ENCODE measurements around the gene CEP19.
"Not testable (repeated sequence)": the region's sequence is repeated elsewhere in the genome, so short reads cannot be mapped to it uniquely, and the experiment has no call there.

CEP19 gene

DNA sequence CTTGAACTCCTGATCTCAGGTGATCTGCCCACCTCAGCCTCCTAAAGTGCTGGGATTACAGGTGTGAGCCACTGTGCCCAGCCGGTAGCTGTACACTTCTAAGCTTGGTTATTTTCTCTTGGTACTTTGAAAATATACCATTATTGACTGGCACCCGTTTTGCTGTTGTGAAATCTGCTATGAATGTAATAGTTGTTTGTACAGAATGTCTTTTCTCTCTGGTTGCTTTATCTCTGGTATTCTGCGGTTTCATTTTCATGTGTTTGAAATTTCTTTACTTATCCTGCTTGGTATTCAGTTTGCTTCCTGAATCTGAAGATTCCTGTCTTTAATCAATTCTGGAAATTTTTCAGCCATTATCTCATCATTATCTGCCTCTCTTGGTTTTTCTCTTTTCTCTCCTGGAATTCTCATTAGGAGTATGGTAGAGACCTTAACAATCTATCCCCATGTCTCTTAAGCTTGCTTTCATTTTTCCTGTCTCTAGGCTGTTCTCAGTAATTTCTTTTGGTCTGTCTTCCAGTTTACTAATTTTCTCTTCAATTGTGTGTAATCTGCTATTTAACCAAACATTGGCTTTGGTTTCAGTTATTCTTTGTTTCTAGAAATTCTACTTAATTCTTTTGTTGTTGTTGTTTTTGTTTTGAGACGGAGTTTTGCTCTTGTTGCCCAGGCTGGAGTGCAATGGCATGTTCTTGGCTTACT lies 24.8 kb upstream of the CEP19 start:
- H3K4me3 ChIP-seq (ENCODE audit: low read depth, low read length): no peak overlapping the region
- TF ChIP-seq, protein P1, sequence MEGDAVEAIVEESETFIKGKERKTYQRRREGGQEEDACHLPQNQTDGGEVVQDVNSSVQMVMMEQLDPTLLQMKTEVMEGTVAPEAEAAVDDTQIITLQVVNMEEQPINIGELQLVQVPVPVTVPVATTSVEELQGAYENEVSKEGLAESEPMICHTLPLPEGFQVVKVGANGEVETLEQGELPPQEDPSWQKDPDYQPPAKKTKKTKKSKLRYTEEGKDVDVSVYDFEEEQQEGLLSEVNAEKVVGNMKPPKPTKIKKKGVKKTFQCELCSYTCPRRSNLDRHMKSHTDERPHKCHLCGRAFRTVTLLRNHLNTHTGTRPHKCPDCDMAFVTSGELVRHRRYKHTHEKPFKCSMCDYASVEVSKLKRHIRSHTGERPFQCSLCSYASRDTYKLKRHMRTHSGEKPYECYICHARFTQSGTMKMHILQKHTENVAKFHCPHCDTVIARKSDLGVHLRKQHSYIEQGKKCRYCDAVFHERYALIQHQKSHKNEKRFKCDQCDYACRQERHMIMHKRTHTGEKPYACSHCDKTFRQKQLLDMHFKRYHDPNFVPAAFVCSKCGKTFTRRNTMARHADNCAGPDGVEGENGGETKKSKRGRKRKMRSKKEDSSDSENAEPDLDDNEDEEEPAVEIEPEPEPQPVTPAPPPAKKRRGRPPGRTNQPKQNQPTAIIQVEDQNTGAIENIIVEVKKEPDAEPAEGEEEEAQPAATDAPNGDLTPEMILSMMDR (IDR thresholded peaks at IDR 0.05; ENCODE audit: insufficient read depth, low read length, missing control alignments): no peak
- DNase-seq (ENCODE audit: low read depth, low spot score): no peak
- POLR2A ChIA-PET: no interaction called here
- CTCF ChIA-PET: no interaction called here

DNA sequence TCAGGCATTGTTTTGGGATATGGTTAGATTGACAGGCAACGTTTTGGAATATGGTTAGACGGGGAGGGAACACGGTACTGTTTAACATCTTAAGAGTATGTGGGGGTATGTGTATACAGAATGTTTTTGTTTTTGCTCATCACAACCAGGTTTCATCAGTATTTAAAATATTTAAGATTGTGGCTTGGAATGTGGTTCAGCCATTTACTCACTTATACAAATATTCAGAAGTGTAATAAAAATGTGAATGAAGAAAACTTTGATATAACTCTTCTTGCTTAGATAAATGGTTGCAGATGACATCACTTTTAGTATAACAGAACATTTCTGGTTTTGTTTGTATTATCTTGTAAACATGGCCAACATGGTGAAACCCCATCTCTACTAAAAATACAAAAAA lies 23.7 kb upstream of the CEP19 start:
- TF ChIP-seq, protein P1 (IDR thresholded peaks at IDR 0.05; ENCODE audit: insufficient read depth, low read length, missing control alignments): no peak
- POLR2A ChIA-PET: no interaction called here
- CTCF ChIA-PET: no interaction called here
- H3K4me3 ChIP-seq (ENCODE audit: low read depth, low read length): no peak overlapping the region
- DNase-seq (ENCODE audit: low read depth, low spot score): no peak

DNA sequence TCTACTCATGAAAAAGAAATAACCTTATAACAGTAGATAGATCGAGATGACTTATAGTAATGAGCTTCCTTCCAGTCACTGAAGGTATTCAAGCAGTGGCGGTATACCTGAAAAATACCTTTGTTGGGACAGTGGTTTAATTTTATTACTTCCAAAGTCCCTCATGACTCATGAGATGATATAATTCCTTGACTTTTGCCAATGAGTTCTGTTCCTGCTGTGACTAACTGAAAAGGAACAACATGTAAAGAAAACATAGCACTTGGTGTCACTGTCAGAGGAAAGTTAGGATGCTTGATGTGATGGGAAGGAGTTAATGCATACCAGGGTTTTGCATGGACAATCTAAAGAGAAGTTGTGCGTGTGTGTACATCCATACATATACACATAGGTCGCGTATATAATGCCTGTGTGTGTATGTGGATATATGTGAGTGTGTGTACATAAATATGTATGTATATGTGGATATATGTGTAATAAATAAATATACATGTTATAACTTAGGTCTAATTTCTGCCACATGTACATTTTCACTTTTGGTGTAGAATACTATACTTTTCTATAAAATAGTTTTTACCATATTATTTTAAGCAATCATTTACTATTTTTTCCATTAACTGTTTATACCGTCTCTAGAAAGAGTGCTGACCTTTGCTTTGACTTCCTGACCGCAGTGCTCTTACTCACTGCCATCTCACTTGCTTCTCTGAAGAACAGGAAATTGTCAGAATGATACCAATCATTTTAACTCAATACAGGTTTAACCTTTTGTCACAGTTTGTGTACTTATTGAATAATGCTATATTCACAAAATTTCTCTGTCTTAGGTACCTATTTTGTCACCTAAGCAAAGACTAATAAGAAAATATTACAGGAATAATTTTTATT lies 15.0 kb upstream of the CEP19 start:
- TF ChIP-seq, protein P1 (IDR thresholded peaks at IDR 0.05; ENCODE audit: insufficient read depth, low read length, missing control alignments): no peak
- H3K4me3 ChIP-seq (ENCODE audit: low read depth, low read length): no peak overlapping the region
- no peak for DNase-seq (ENCODE audit: low read depth, low spot score)
- ChIA-PET POLR2A (no interaction called here), CTCF (interaction anchor here (1.4 kb wide), 1 partner anchor 42 kb away, joined by 3 read pairs; no protein-coding TSS in a partner anchor)

DNA sequence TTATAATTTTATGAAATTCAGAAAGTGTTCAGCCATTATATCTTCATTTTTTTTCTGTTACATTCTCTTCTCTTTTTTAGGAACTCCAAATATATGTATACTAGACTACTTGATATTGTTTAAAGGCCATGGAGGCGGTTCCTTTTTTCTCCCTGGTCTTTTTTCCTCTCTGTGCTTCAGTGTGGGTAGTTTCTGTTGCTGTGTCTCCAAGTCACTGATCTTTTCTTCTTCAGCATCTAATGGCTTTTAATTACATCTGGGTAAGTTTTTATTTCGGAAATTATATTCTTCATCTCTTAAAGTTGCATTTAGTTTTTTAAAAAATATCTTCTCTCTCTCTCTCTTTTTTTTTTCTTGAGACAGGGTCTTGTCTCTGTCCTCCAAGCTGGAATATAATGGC lies 9.0 kb upstream of the CEP19 start:
- no peak overlapping the region for H3K4me3 ChIP-seq (ENCODE audit: low read depth, low read length)
- TF ChIP-seq, protein P1 (IDR thresholded peaks at IDR 0.05; ENCODE audit: insufficient read depth, low read length, missing control alignments): no peak
- CTCF ChIA-PET: interaction anchor here (0.9 to 1.3 kb wide), 2 partner anchors 10 to 18 kb away, joined by 3 read pairs; no protein-coding TSS in a partner anchor
- POLR2A ChIA-PET: no interaction called here
- no peak for DNase-seq (ENCODE audit: low read depth, low spot score)

DNA sequence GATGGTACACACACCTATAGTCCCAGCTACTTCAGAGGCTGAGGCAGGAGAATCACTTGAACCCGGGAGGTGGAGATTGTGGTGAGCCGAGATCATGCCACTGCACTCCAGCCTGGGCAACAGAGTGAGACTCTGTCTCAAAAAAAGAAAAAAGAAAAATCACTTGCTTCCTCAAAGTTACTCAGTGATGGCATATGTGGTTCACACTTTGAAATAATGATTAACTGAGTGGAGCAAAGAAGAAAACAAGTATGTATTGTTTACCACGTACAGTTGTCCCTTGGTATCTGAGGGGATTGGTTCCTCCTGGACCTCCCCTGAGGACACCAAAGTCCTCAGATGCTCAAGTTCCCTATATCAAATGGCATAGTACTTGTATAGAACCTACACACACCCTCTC lies 5.1 kb upstream of the CEP19 start:
- CTCF ChIA-PET: interaction anchor here (1.0 kb wide), 1 partner anchor 169 kb away, joined by 3 read pairs; no protein-coding TSS in a partner anchor
- POLR2A ChIA-PET; DNase-seq (ENCODE audit: low read depth, low spot score); H3K4me3 ChIP-seq (ENCODE audit: low read depth, low read length): not testable (repeated sequence)

DNA sequence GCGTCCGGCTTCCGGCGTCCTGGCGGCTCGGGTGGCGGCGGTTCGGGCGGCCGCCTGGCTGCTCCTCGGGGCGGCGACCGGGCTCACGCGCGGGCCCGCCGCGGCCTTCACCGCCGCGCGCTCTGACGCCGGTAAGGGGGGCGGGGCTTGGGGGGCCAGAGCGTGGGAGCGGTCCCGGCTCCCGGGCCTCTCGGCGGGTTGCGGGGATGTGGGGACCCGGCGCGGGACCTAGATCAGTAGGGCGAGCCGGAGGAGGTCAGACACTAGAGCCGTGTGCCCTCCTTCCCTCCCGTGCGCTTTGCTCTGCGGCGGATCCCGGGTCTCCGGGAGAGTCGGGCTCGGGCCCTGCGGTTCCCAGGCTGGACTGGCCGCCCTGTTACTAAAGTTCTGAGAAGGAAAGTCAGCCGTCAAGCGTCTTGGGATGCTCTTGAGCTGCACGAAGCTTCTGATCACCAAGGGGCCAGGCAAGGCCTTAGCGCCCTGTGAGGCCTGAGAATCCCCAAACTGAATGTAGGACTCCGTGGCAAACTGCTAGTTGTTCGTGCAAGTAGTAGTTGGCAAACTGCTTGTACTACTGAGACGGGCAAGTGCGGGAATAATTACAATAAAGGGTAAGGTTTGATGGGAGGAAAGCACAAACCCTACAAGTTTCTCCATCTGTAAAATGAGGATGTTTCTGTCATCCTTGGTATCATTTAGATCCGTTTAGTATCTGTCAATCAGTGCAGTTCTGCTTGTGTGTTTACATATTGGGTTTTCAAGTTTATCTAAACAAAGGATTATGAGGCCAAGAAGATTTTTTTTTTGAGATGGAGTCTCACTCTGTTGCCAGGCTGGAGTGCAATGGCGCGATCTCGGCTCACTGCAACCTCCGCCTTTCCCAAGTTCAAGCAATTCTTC lies 714 bp upstream of the CEP19 start:
- H3K4me3 ChIP-seq (ENCODE audit: low read depth, low read length): peak overlapping the region; percentile 92
- DNase-seq (ENCODE audit: low read depth, low spot score): no peak
- TF ChIP-seq, protein P1 (IDR thresholded peaks at IDR 0.05; ENCODE audit: insufficient read depth, low read length, missing control alignments): no peak
- POLR2A ChIA-PET: interaction anchor here (0.9 to 1.6 kb wide), 2 partner anchors 27 to 155 kb away, joined by 4 to 9 read pairs; partner anchors contain the start of genes PAK2 and SENP5
- CTCF ChIA-PET: interaction anchor here (0.8 to 1.7 kb wide), 3 partner anchors 10 to 27 kb away, joined by 3 to 8 read pairs (median 4); no protein-coding TSS in a partner anchor

All from AG04449 (cell line).